Astrocyte of the hippocampus (primary cell): ENCODE measurements around the gene HDLBP.
"Not testable (repeated sequence)": the region's sequence is repeated elsewhere in the genome, so short reads cannot be mapped to it uniquely, and the experiment has no call there.

ENCODE experiments used
- DNase-seq: peaks from one replicate; pipeline ENCODE4 v3.0.0; 2011; ENCODE audit warnings: low read depth, low spot score

The HDLBP gene

GRCh38 chr2:241302759-241303651 lies 12.5 kb downstream of the HDLBP start:
- no peak for DNase-seq

- no peak for DNase-seq
Observed at GRCh38 chr2:241302083-241302482, 13.4 kb downstream of the HDLBP start.

- DNase-seq = no peak
Observed at GRCh38 chr2:241300000-241300399, 15.5 kb downstream of the HDLBP start.

- no peak for DNase-seq
Observed at GRCh38 chr2:241298673-241299072, 16.8 kb downstream of the HDLBP start.

- DNase-seq = no peak
Observed at GRCh38 chr2:241296767-241297166, 18.7 kb downstream of the HDLBP start.

GRCh38 chr2:241295326-241296095 lies 20.0 kb downstream of the HDLBP start:
- no peak for DNase-seq

- DNase-seq = not testable (repeated sequence)
Observed at GRCh38 chr2:241293378-241293797, 22.1 kb downstream of the HDLBP start.

- DNase-seq = no peak
Observed at GRCh38 chr2:241291977-241292376, 23.5 kb downstream of the HDLBP start.

- no peak for DNase-seq
Observed at GRCh38 chr2:241291153-241291552, 24.3 kb downstream of the HDLBP start.

- DNase-seq = no peak
Observed at GRCh38 chr2:241289597-241289996, 25.9 kb downstream of the HDLBP start.

- no peak for DNase-seq
Observed at GRCh38 chr2:241289053-241289452, 26.4 kb downstream of the HDLBP start.

- DNase-seq = no peak
Observed at GRCh38 chr2:241288324-241288888, 27.1 kb downstream of the HDLBP start.

- no peak for DNase-seq
Observed at GRCh38 chr2:241286348-241287090, 29.0 kb downstream of the HDLBP start.

GRCh38 chr2:241285596-241285995 lies 29.9 kb downstream of the HDLBP start:
- DNase-seq = no peak

GRCh38 chr2:241282555-241282954 lies 32.9 kb downstream of the HDLBP start:
- no peak for DNase-seq

- no peak for DNase-seq
Observed at GRCh38 chr2:241280291-241280690, 35.2 kb downstream of the HDLBP start.

GRCh38 chr2:241279828-241280227 lies 35.6 kb downstream of the HDLBP start:
- no peak for DNase-seq

- no peak for DNase-seq
Observed at GRCh38 chr2:241279413-241279812, 36.1 kb downstream of the HDLBP start.

- not testable (repeated sequence) for DNase-seq
Observed at GRCh38 chr2:241278306-241278705, 37.2 kb downstream of the HDLBP start.

GRCh38 chr2:241275910-241276309 lies 39.6 kb downstream of the HDLBP start:
- no peak for DNase-seq

- DNase-seq = no peak
Observed at GRCh38 chr2:241275504-241275903, 40.0 kb downstream of the HDLBP start.

- DNase-seq = no peak
Observed at GRCh38 chr2:241274127-241274526, 41.3 kb downstream of the HDLBP start.
